ENCODE results near the gene BMP3. TPM values are rescaled to one million over a fixed set of nuclear protein-coding genes. Genes with fewer than 3 reads are reported as not detected.

The BMP3 gene
- polyA plus RNA-seq, 12 donors: 0.48 to 7.6 (median 1.1) TPM; not detected in 1

- no peak for DNase-seq
These were observed 66.1 kb downstream of the BMP3 start for GRCh38 chr4:81096566-81096965.

- no peak for DNase-seq
These were observed 71.6 kb downstream of the BMP3 start for GRCh38 chr4:81102107-81102506.

DNA sequence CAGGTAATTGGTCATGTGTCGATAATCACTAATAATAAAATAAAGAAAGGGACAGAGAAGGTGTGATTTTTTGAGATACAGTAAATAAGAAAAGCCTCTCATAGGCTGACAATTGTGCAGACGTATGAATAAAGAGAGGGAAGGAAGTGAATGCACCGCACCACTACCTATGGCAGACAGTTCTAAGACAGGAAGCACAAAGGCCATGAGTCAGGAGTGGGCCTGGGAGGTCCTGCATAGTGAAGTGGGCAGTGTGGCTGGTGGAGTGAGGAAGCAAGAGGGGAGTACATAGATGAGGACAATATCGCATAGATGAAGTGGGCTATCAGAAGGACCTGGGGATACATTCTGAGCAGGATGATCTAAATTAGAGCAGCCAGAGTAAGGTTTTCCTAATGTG is 75.6 kb downstream of the BMP3 start:
- no peak for DNase-seq

Other genes starting within 250 kb of the BMP3 start
- 1 to 10 TPM in 6 of 12 donors, under 1 TPM in 5, not detected in 1; 0.34 to 8.0 (median 1.0) TPM for gene PRKG2, start 184.5 kb downstream of the BMP3 start, polyA plus RNA-seq (ENCODE audit: insufficient read length in 12 of 12)

All from muscle of arm (tissue), 12 donors.